K562 (cell line): Measurements from ENCODE around the gene VPS37B. TPM values are rescaled to one million over a fixed set of nuclear protein-coding genes. Genes with fewer than 3 reads are reported as not detected.

Experiments
- CHD1 ChIP-seq: fragments of 200-600 bp; sonication (generic); IDR thresholded peaks from one replicate; pipeline ENCODE4 v1.6.1; 2012; ENCODE audit warnings: mild to moderate bottlenecking, moderate library complexity, low read length, inconsistent platforms
- KLF10 ChIP-seq: fragments of 250-450 bp; sonication (Bioruptor Pico); IDR thresholded peaks from 2 replicates; pipeline ENCODE4 v1.6.1; 2021; ENCODE audit warnings: matching md5 sums
- SRSF7 ChIP-seq: fragments of 200-400 bp; formaldehyde crosslinking; optimal IDR thresholded peaks from 2 replicates; pipeline ENCODE3; 2017; ENCODE audit warnings: mild to moderate bottlenecking, low read depth, low read length
- TEAD1 ChIP-seq, 2 experiments: fragments of 450-650 bp in 1 of 2; sonication (generic) in 1 of 2; formaldehyde crosslinking; IDR thresholded peaks; 2 replicates each; pipeline versions ENCODE4 v1.4.0 to v1.8.0; 2020 to 2022; ENCODE audit warnings: mild to moderate bottlenecking in 2 of 2, missing genetic modification reagents in 1 of 2
- polyA plus RNA-seq, 8 experiments: library from polyadenylated mRNA; depleted of rRNA in 4 of 8; stranded (reverse) in 5 of 8; unstranded in 3 of 8; fragments of >200 nt; fragmentation: Nextera tagmentation in 2 of 8; fragmentation: Illumina TruSeq in 1 of 8; extraction: Ambion mirVana in 2 of 8; extraction: Trizol in 1 of 8; gene quantifications; 2 replicates each; pipeline versions ENCODE4 v1.2.1 to v1.2.3, GENCODE V29; 2011 to 2014; ENCODE audit warnings: inconsistent platforms in 1 of 8, missing spikeins in 1 of 8
- total RNA-seq, 7 experiments: library from RNA; depleted of rRNA in 6 of 7; stranded (reverse); fragments of >200 nt in 6 of 7; fragmentation: Illumina TruSeq in 2 of 7; extraction: Trizol in 2 of 7; gene quantifications; 2 replicates each; pipeline versions ENCODE4 v1.2.1 to v1.2.3, GENCODE V29; 2011 to 2021; ENCODE audit warnings: low replicate concordance in 1 of 7
- TF ChIP-seq, protein P1 (sequence below): sonication (generic); formaldehyde crosslinking; IDR thresholded peaks from 2 replicates; pipeline ENCODE4 v1.8.0; 2022; ENCODE audit warnings: missing genetic modification reagents, mild to moderate bottlenecking, borderline replicate concordance
- TF ChIP-seq, protein P2 (sequence below), 2 experiments: fragments of 450-650 bp in 1 of 2; sonication (generic) in 1 of 2; formaldehyde crosslinking in 1 of 2; IDR thresholded peaks; 2 replicates each; pipeline versions ENCODE4 v1.7.1 to v1.9.0; 2016 to 2022; ENCODE audit warnings: inconsistent platforms in 1 of 2, mild to moderate bottlenecking in 1 of 2, missing genetic modification reagents in 1 of 2
- TF ChIP-seq, protein P3 (sequence below): fragments of 250-450 bp; sonication (Bioruptor Pico); IDR thresholded peaks from 2 replicates; pipeline ENCODE4 v1.5.0; 2020; ENCODE audit warnings: mild to moderate bottlenecking, borderline replicate concordance
- TF ChIP-seq, protein P4 (sequence below): fragments of 450-650 bp; formaldehyde crosslinking; IDR thresholded peaks from 2 replicates; pipeline ENCODE4 v1.4.0; 2020; ENCODE audit warnings: mild to moderate bottlenecking
- TF ChIP-seq, protein P5 (sequence below): conservative IDR thresholded peaks from 2 replicates; pipeline ENCODE4 v1.6.1; 2011; ENCODE audit warnings: low read depth, mild to moderate bottlenecking, low read length; ENCODE audit not compliant: control insufficient read depth

The VPS37B gene
- total and polyA plus RNA-seq, 9 of the 15 experiments (the other 6 are each of a cell fraction or from before 2014, with no cell fraction given) = 0.28 to 37.4 (median 17.9) TPM

DNA sequence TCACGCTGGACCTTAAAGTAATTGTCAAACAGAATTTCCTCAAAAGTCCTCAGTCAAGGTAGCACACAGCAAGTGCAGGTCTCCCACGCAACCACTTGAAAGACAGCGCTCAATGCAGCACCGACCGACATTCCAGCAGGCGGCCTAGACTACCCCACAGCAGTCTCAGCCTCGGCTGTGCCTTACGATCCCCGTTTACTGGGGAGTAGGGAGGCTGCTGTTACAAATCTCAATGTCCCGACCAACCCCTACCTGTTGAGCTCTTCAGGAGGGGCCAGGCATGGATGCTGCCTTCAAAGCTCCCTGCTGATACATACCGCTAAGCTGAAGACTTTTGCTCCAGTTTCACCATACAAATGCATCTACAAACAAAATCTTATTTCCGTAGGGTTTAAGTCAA lies 21.8 kb downstream of the VPS37B start (continued):
- TF ChIP-seq, protein P1, sequence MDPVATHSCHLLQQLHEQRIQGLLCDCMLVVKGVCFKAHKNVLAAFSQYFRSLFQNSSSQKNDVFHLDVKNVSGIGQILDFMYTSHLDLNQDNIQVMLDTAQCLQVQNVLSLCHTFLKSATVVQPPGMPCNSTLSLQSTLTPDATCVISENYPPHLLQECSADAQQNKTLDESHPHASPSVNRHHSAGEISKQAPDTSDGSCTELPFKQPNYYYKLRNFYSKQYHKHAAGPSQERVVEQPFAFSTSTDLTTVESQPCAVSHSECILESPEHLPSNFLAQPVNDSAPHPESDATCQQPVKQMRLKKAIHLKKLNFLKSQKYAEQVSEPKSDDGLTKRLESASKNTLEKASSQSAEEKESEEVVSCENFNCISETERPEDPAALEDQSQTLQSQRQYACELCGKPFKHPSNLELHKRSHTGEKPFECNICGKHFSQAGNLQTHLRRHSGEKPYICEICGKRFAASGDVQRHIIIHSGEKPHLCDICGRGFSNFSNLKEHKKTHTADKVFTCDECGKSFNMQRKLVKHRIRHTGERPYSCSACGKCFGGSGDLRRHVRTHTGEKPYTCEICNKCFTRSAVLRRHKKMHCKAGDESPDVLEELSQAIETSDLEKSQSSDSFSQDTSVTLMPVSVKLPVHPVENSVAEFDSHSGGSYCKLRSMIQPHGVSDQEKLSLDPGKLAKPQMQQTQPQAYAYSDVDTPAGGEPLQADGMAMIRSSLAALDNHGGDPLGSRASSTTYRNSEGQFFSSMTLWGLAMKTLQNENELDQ (CRISPR knock-in tag) = no peak
- TF ChIP-seq, protein P2, sequence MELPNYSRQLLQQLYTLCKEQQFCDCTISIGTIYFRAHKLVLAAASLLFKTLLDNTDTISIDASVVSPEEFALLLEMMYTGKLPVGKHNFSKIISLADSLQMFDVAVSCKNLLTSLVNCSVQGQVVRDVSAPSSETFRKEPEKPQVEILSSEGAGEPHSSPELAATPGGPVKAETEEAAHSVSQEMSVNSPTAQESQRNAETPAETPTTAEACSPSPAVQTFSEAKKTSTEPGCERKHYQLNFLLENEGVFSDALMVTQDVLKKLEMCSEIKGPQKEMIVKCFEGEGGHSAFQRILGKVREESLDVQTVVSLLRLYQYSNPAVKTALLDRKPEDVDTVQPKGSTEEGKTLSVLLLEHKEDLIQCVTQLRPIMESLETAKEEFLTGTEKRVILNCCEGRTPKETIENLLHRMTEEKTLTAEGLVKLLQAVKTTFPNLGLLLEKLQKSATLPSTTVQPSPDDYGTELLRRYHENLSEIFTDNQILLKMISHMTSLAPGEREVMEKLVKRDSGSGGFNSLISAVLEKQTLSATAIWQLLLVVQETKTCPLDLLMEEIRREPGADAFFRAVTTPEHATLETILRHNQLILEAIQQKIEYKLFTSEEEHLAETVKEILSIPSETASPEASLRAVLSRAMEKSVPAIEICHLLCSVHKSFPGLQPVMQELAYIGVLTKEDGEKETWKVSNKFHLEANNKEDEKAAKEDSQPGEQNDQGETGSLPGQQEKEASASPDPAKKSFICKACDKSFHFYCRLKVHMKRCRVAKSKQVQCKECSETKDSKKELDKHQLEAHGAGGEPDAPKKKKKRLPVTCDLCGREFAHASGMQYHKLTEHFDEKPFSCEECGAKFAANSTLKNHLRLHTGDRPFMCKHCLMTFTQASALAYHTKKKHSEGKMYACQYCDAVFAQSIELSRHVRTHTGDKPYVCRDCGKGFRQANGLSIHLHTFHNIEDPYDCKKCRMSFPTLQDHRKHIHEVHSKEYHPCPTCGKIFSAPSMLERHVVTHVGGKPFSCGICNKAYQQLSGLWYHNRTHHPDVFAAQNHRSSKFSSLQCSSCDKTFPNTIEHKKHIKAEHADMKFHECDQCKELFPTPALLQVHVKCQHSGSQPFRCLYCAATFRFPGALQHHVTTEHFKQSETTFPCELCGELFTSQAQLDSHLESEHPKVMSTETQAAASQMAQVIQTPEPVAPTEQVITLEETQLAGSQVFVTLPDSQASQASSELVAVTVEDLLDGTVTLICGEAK (IDR thresholded peaks at IDR 0.05) = no peak
- TF ChIP-seq, protein P2 (CRISPR knock-in tag; IDR thresholded peaks at IDR 0.05) = no peak
- peak in 1 of 2 experiments; percentile 71; a peak in 1 of 4 replicates for TF ChIP-seq TEAD1 (CRISPR knock-in tag; IDR thresholded peaks at IDR 0.05)
- TF ChIP-seq SRSF7 = no peak
- TF ChIP-seq KLF10 = no peak
- TF ChIP-seq, protein P3, sequence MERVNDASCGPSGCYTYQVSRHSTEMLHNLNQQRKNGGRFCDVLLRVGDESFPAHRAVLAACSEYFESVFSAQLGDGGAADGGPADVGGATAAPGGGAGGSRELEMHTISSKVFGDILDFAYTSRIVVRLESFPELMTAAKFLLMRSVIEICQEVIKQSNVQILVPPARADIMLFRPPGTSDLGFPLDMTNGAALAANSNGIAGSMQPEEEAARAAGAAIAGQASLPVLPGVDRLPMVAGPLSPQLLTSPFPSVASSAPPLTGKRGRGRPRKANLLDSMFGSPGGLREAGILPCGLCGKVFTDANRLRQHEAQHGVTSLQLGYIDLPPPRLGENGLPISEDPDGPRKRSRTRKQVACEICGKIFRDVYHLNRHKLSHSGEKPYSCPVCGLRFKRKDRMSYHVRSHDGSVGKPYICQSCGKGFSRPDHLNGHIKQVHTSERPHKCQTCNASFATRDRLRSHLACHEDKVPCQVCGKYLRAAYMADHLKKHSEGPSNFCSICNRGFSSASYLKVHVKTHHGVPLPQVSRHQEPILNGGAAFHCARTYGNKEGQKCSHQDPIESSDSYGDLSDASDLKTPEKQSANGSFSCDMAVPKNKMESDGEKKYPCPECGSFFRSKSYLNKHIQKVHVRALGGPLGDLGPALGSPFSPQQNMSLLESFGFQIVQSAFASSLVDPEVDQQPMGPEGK (CRISPR knock-in tag) = no peak
- TF ChIP-seq, protein P4, sequence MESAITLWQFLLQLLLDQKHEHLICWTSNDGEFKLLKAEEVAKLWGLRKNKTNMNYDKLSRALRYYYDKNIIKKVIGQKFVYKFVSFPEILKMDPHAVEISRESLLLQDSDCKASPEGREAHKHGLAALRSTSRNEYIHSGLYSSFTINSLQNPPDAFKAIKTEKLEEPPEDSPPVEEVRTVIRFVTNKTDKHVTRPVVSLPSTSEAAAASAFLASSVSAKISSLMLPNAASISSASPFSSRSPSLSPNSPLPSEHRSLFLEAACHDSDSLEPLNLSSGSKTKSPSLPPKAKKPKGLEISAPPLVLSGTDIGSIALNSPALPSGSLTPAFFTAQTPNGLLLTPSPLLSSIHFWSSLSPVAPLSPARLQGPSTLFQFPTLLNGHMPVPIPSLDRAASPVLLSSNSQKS (CRISPR knock-in tag) = no peak
- no peak for TF ChIP-seq CHD1
- TF ChIP-seq, protein P5, sequence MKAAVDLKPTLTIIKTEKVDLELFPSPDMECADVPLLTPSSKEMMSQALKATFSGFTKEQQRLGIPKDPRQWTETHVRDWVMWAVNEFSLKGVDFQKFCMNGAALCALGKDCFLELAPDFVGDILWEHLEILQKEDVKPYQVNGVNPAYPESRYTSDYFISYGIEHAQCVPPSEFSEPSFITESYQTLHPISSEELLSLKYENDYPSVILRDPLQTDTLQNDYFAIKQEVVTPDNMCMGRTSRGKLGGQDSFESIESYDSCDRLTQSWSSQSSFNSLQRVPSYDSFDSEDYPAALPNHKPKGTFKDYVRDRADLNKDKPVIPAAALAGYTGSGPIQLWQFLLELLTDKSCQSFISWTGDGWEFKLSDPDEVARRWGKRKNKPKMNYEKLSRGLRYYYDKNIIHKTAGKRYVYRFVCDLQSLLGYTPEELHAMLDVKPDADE = no peak
